HG03432 (cell line): Measurements from ENCODE around the gene SLC16A2.
A peak's percentile ranks its signal among the peaks of the same experiment; 100 is the strongest.
"Not testable (repeated sequence)": the region's sequence is repeated elsewhere in the genome, so short reads cannot be mapped to it uniquely, and the experiment has no call there.

Experiments used
- ATAC-seq: cut with Tn5 transposase; IDR thresholded peaks from one replicate; pipeline ENCODE4 v1.9.1; 2021; ENCODE audit warnings: mild to moderate bottlenecking, moderate library complexity; ENCODE audit not compliant: unreplicated experiment

SLC16A2 gene

DNA sequence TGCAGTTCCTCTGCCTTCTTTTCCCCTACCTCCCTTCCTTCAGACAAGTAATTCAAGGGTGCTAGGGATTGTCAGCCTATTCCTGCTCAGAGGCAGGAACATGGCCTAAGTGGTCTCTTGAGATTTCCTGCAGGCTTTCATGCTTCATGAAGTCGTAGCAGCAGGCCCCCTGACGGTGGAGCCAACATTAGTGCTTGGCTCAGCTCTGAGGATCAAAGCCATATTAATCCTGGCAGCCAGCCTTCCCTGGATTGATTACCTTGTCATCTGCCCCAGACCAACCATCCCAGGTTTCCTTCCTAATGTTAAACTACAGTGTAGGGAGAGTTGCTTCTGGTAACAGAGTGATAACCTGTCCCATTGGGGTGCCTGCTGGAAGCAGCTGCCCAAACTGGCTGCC, 84.1 kb downstream of the SLC16A2 start:
- no peak for ATAC-seq

- ATAC-seq = peak; percentile 97
Measured at GRCh38 chrX:74506317-74507115, 85.2 kb downstream of the SLC16A2 start.

GRCh38 chrX:74507191-74507590, 85.9 kb downstream of the SLC16A2 start:
- no peak for ATAC-seq

DNA sequence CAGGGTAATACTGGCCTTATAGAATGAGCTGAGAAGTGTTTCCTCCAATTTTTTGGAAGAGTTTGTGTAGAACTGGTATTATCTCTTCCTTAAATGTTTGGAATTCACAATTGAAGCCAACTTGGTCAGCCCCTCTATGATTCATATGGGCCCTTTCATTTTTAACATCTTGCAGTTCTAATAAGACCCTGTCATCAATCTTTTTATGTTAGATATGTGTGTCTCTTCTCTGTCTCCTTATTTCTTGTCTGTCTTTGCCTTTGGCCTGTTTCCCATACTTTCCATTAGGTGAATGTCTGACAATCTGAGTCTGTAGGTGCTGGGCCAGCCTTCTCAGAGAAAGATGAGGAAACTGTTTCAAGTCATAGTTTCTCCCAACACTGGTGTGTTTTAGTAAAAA, 88.7 kb downstream of the SLC16A2 start:
- peak; percentile 9 for ATAC-seq

GRCh38 chrX:74510401-74510800, 89.1 kb downstream of the SLC16A2 start:
- peak; percentile 49 for ATAC-seq

- ATAC-seq = no peak
Measured at GRCh38 chrX:74511704-74512103, 90.4 kb downstream of the SLC16A2 start.

DNA sequence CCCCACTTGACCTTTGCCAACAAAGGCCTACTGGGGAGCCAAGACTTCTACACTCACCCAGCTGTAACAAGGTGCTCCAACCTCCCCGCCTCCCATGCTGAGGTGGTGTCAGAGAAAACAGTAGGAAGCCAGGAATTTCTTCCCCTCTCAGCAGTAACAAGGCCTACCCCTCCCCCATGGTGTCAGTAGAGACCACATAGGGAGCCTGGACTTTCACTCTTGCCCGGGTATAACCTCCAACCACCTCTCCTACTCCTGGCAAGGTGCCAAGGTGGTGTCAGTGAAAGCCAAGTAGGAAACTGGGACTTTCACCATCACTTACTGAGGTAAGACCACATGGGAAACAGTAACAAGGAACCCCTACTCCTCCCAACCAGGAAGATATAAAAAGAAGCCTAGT, 93.1 kb downstream of the SLC16A2 start:
- ATAC-seq = no peak

- ATAC-seq = no peak
Measured at GRCh38 chrX:74515356-74515755, 94.1 kb downstream of the SLC16A2 start.

DNA sequence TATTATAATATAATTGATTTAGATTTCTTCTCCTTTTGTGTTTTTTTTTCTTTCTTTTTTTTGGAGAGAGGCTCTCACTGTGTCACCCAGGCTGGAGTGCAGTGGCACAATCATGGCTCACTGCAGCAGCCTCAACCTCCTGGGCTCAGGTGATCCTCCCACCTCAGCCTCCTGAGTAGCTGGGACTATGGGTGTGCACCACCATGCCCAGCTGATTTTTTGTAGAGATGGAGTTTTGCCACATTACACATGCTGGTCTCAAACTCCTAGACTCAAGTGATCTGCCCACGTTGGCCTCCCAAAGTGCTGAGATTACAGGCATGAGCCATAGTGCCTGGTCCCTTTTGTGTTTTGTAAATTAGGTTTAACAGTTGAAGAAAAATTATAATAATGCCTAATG, 94.7 kb downstream of the SLC16A2 start:
- not testable (repeated sequence) for ATAC-seq

DNA sequence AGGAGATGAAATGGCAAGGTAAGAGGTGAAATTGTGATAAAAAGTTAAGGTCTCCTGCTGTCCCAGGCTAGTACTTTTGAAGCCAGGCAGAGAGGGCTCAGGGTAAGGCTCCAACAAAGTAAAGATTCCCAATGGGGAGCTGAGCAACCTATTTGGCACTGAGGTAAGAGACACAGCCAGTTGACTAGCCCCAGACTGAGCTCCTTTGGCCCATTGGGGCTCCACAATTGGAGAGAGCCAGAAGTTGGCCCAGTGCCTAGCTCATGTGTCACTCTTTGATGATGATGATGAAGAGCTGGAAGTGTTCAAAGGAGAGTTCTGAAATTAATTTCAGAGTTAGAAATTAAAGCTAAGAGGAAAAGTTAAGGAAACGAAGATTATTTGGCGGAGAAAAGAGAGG, 98.6 kb downstream of the SLC16A2 start:
- ATAC-seq = no peak

DNA sequence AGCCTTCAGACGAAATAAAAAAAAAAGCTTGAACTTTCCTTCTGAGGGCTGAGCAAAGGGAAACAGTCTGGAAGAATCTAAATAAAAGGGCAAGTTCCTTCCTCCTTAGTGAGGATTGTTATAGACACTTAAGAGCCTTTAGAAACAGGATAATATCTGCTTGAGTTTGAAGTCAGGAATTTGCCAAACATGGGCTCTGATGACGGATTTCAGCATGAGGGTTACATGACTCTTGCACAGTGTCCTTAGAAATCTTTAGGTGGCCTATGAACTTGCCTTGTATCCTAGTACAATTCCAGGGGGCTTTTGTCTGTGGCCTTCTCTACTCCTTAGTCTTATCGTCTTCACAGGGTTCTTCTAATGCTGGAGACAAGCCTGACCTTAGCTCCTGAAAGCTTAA, 99.0 kb downstream of the SLC16A2 start:
- no peak for ATAC-seq

GRCh38 chrX:74520896-74521295, 99.6 kb downstream of the SLC16A2 start:
- no peak for ATAC-seq

DNA sequence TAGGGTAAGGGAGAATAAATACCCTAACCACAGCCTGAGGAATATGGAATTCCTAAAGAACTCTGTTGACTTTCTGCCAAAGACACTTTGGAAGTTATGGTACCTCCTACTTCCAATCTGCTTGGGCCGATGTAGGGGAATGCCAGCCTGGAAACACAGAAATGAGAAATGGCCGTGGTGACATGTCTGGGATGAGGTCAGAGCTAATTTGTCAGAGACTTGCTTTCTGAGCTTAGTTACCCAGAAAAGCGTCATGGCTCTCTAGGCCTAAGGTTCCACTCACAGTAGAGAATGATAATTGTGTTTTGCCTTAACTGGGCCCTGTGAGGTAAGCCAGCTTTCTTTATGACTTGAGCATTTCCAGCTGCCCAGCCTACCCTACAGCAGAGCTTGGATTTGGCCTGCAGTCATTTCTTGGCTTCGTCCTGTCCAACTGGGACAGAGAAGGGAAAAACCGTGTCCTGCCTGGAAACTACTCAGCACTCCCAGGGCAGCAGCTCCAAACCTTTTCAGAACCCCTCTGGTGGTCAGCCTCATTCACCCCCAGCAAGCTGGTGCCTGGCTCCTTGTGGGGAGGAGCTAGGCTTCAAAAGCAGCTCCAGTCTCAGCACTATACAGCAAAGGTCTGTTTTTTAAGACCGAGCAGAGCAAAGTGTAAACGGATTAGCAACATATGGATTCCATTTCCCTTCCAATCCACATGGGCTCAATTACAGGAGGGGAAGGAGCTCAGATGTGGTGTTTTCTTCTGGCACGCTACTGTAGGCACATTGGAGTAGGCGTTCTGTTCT, 100.9 kb downstream of the SLC16A2 start:
- ATAC-seq = no peak

DNA sequence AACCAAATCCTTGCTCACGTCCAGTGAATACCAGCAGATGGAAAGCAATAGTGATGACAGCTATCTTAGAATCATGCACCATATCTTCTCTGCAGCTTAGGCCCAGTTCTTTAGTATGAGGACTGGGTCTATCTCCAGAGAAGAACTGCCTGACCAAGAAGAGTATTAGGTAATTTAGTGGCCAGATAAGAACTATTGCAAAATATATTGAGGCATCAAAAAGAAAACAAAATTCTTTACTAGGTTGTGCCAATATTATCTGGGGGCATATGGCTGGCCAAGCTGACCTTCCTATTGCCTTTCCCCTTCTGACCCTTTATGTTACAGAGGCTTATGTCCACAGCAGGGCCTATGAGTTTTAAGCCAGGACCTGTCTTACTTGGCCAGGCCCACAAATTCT, 101.9 kb downstream of the SLC16A2 start:
- no peak for ATAC-seq

DNA sequence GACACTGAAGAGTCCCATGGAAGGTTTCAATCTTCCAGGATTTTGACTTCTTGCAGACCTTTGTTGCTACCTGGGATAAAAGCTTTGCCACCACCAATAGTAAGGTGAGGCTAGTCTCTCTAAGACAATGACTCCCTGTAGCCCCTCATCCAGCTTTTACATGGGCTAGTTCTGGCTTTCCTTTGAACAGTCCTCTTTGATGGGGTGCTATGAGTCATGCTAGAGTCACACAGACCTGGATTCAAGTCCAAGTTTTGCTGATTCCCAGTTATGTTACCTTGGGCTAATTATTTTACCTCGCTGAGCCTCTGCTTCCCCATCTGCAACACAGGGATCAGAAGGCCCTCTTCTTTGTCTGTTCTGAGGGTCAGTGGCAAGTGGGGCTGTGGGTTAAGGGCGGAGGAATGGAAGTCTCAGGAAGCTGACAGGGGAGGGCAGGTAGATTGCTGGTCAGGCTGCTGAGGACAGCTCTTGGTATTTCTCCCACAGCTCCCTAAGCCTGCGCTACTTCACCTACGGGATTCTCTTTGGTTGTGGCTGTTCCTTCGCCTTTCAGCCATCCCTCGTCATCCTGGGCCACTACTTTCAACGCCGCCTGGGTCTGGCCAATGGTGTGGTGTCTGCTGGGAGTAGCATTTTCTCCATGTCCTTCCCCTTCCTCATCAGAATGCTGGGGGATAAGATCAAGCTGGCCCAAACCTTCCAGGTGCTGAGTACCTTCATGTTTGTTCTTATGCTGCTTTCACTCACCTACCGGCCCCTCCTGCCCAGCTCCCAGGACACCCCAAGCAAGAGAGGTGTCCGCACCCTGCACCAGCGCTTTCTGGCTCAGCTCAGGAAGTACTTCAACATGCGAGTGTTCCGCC, 102.8 kb downstream of the SLC16A2 start:
- ATAC-seq = no peak

DNA sequence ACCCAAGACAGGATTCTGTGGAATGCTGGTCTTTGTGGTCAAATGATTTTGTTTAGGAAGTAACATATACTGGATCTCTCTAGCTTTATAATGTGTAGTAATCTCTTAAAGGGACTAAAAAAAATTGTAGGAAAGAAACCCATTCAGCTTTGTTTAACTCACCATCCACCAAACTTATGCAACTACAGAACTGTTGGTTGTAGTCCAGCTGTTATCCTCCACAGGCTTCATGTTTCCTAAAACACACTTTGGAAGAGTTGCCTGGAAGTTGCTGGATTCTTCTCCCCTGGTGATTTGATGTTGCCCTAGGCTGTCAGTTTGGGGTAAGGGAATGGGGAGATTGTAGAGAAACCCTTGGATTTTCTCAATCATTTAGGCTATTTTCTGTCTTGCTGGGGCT, 103.8 kb downstream of the SLC16A2 start:
- no peak for ATAC-seq

- no peak for ATAC-seq
Measured at GRCh38 chrX:74526764-74527163, 105.5 kb downstream of the SLC16A2 start.

- ATAC-seq = no peak
Measured at GRCh38 chrX:74527350-74527749, 106.1 kb downstream of the SLC16A2 start.

DNA sequence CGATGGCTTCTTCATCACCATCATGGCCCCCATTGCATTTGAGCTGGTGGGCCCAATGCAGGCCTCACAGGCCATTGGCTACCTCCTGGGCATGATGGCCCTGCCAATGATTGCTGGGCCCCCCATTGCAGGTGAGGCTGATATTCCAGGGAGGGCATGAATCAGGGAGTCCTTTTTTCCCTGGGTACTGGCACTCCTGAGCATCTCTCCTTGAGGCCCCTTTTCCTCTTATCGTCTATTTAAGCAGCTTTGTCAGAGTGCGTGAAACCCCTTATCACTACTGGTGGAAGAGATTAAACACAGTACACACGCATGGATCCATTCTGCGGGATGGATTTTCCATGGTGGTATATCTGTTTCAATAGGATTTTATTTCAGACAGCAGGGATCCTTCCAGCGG, 108.0 kb downstream of the SLC16A2 start:
- ATAC-seq = no peak

DNA sequence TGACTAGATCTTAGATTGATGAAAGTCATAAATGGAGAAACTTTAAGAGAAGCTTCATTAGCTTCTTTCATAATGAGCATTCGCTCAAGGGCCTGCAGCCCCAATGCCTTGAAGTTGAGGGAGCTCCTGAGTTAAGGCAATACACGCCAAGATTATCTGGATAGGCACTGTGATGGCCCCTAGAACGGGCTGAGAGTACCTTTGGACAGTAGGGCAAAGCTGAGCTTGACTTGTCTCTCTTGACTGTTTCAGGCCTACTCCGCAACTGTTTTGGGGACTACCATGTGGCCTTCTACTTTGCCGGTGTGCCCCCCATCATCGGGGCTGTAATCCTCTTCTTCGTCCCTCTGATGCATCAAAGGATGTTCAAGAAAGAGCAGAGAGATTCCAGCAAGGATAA, 109.8 kb downstream of the SLC16A2 start:
- no peak for ATAC-seq

- ATAC-seq = peak; percentile 47
Measured at GRCh38 chrX:74534569-74535038, 113.3 kb downstream of the SLC16A2 start.
